Gastroesophageal sphincter (tissue), 4 donors: ENCODE data around the gene EXD3. TPM values are rescaled to one million over a fixed set of nuclear protein-coding genes. Genes with fewer than 3 reads are reported as not detected.

Experiments used
- ATAC-seq: fragments of 150-250 bp; one replicate; pipeline ENCODE4 v1.9.1; 2016; ENCODE audit warnings: mild to moderate bottlenecking, moderate library complexity
- H3K27ac ChIP-seq, 4 donors: fragments of 200-600 bp; sonication (generic) in 3 of 4; 1 replicate in 3 of 4; 2 replicates in 1 of 4; pipeline ENCODE4 v1.5.1; 2016 to 2019
- H3K27me3 ChIP-seq: fragments of 200-600 bp; sonication (generic); one replicate; pipeline ENCODE4 v1.5.1; 2019
- H3K36me3 ChIP-seq, 2 donors: fragments of 200-600 bp; sonication (generic); one replicate each; pipeline ENCODE4 v1.5.1; 2019; ENCODE audit warnings: control low read depth in 1 of 2
- H3K4me1 ChIP-seq, 3 donors: fragments of 200-600 bp; sonication (generic); 1 replicate in 2 of 3; 2 replicates in 1 of 3; pipeline ENCODE4 v1.5.1; 2016 to 2019; ENCODE audit warnings: control low read depth in 2 of 3
- H3K4me3 ChIP-seq, 2 donors: fragments of 200-600 bp; sonication (generic); one replicate each; pipeline ENCODE4 v1.5.1; 2019; ENCODE audit warnings: mild to moderate bottlenecking in 1 of 2, moderate library complexity in 1 of 2
- H3K9me3 ChIP-seq, 3 donors: fragments of 200-600 bp; sonication (generic); one replicate each; pipeline ENCODE4 v1.5.1; 2017 to 2019; ENCODE audit warnings: control low read depth in 2 of 3
- CTCF ChIP-seq, 4 experiments: fragments of 200-600 bp in 2 of 4; fragments of 450-650 bp in 2 of 4; sonication (generic) in 1 of 4; IDR thresholded peaks; one replicate each; pipeline ENCODE4 v1.5.1; 2017 to 2019; ENCODE audit warnings: antibody characterized with exemption in 4 of 4, mild to moderate bottlenecking in 2 of 4, moderate library complexity in 2 of 4
- EP300 ChIP-seq: sonication (generic); formaldehyde crosslinking; IDR thresholded peaks from one replicate; pipeline ENCODE4 v1.6.1; 2017; ENCODE audit warnings: antibody characterized with exemption, mild to moderate bottlenecking
- POLR2A ChIP-seq, 2 donors: fragments of 450-650 bp; IDR thresholded peaks; one replicate each; pipeline ENCODE4 v1.6.1; 2017; ENCODE audit warnings: antibody characterized with exemption in 2 of 2, mild to moderate bottlenecking in 2 of 2, moderate library complexity in 1 of 2
- POLR2AphosphoS5 ChIP-seq: sonication (generic); formaldehyde crosslinking; IDR thresholded peaks from one replicate; pipeline ENCODE4 v1.6.1; 2017; ENCODE audit warnings: antibody characterized with exemption
- WGBS, 2 donors: methylation state at CpG; one replicate each; pipeline ENCODE4 v1.1.5; 2018; ENCODE audit warnings: low coverage in 1 of 2; 5-methylcytosine and 5-hydroxymethylcytosine counted together
- total RNA-seq, 4 donors: library from RNA; depleted of rRNA; stranded (reverse); fragments of >200 nt; gene quantifications; one replicate each; pipeline ENCODE4 v1.1.0, GENCODE V29; 2016

EXD3 gene
- total RNA-seq, 4 donors from 2014 or later: 3.7 to 29.7 (median 10.9) TPM

- no peak overlapping the region for H3K27ac ChIP-seq
- H3K4me1 ChIP-seq: peaks cover 0 to 45% (median 19%) of the 10 kb centered on the region in 3 donors
- no peaks in the 10 kb centered on the region for H3K36me3 ChIP-seq
- TF ChIP-seq EP300 (no peak), POLR2A (IDR thresholded peaks at IDR 0.05) (no peak), POLR2AphosphoS5 (no peak), CTCF (IDR thresholded peaks at IDR 0.05) (no peak)
- no peaks in the 10 kb centered on the region for H3K9me3 ChIP-seq
- ATAC-seq: no peak
- peaks cover 5% of the 10 kb centered on the region for H3K27me3 ChIP-seq
- H3K4me3 ChIP-seq: no peak overlapping the region
- WGBS, 2 donors: 91 to 100% methylated on average over 7 of the region's 24 CpGs
Measured at GRCh38 chr9:137408651-137409405, 14.1 kb downstream of the EXD3 start.

GRCh38 chr9:137407590-137408300 lies 15.2 kb downstream of the EXD3 start:
- H3K36me3 ChIP-seq: peaks cover 0 to 5% of the 10 kb centered on the region in 2 donors
- 56% methylated on average over 5 of the region's 31 CpGs; no CpG with 5 or more reads in 1 of the 2 donors for WGBS, 2 donors
- H3K4me3 ChIP-seq: peak overlapping the region in 1 of 2 donors; percentile 49
- peak; percentile 32 for ATAC-seq
- TF ChIP-seq POLR2AphosphoS5: no peak
- no peak for TF ChIP-seq EP300
- TF ChIP-seq POLR2A (IDR thresholded peaks at IDR 0.05): no peak
- TF ChIP-seq CTCF (IDR thresholded peaks at IDR 0.05): no peak
- H3K27ac ChIP-seq: peak overlapping the region in 2 of 4 donors; percentile 36 to 53
- no peaks in the 10 kb centered on the region for H3K9me3 ChIP-seq
- peaks cover 0 to 43% (median 19%) of the 10 kb centered on the region in 3 donors for H3K4me1 ChIP-seq
- peaks cover 5% of the 10 kb centered on the region for H3K27me3 ChIP-seq

GRCh38 chr9:137406876-137407589 lies 15.9 kb downstream of the EXD3 start:
- peaks cover 5% of the 10 kb centered on the region for H3K27me3 ChIP-seq
- peaks cover 0 to 36% (median 19%) of the 10 kb centered on the region in 3 donors for H3K4me1 ChIP-seq
- no peaks in the 10 kb centered on the region for H3K9me3 ChIP-seq
- no CpG with 5 or more reads among the region's 63 CpGs for WGBS, 2 donors
- peaks cover 0 to 11% of the 10 kb centered on the region in 2 donors for H3K36me3 ChIP-seq
- H3K27ac ChIP-seq: peak overlapping the region in 2 of 4 donors; percentile 36 to 53
- peak; percentile 80 for ATAC-seq
- peak overlapping the region; percentile 0 to 49 for H3K4me3 ChIP-seq
- TF ChIP-seq EP300: no peak
- peak in 3 of 4 experiments; percentile 67 to 83 (median 82) for TF ChIP-seq CTCF (IDR thresholded peaks at IDR 0.05)
- TF ChIP-seq POLR2A (IDR thresholded peaks at IDR 0.05): no peak
- TF ChIP-seq POLR2AphosphoS5: no peak

- peak overlapping the region in 1 of 2 donors; percentile 49 for H3K4me3 ChIP-seq
Measured at GRCh38 chr9:137406085-137406760, 16.7 kb downstream of the EXD3 start.

More at GRCh38 chr9:137406085-137406760, 16.7 kb downstream of the EXD3 start:
- Histone ChIP-seq H3K9me3 (no peaks in the 10 kb centered on the region), H3K27me3 (peaks cover 5% of the 10 kb centered on the region), H3K36me3 (peaks cover 0 to 15% of the 10 kb centered on the region in 2 donors), H3K4me1 (peaks cover 0 to 28% (median 18%) of the 10 kb centered on the region in 3 donors), H3K27ac (peak overlapping the region in 1 of 4 donors; percentile 53)
- no peak for TF ChIP-seq POLR2A (IDR thresholded peaks at IDR 0.05)
- no peak for TF ChIP-seq EP300
- no peak for TF ChIP-seq POLR2AphosphoS5
- no peak for TF ChIP-seq CTCF (IDR thresholded peaks at IDR 0.05)
- WGBS, 2 donors: 75 to 80% methylated on average over 1 to 8 of the region's 20 CpGs
- ATAC-seq: no peak
